Mesenchymal stem cell (in vitro differentiated cells and primary cell): ENCODE results near the gene ZNHIT1.
"Not testable (repeated sequence)": the region's sequence is repeated elsewhere in the genome, so short reads cannot be mapped to it uniquely, and the experiment has no call there.

Source experiments
- DNase-seq: peaks from one replicate; pipeline ENCODE4 v3.0.0-alpha.2; 2013
- H2AFZ ChIP-seq: one replicate; pipeline ENCODE4 v1.6.1; 2013; ENCODE audit warnings: low read depth, mild to moderate bottlenecking, control low read depth, inconsistent platforms, low read length, moderate library complexity
- H2AK5ac ChIP-seq: 2 replicates; pipeline ENCODE4 v1.6.1; 2013; ENCODE audit warnings: low read length, moderate library complexity, mild to moderate bottlenecking, inconsistent platforms; ENCODE audit not compliant: severe bottlenecking
- H2BK120ac ChIP-seq: one replicate; pipeline ENCODE4 v1.6.1; 2013; ENCODE audit warnings: low read depth, mild to moderate bottlenecking, inconsistent platforms, low read length, moderate library complexity
- H2BK12ac ChIP-seq, 2 experiments: one replicate each; pipeline ENCODE4 v1.6.1; 2013; ENCODE audit warnings: inconsistent platforms in 2 of 2, low read length in 2 of 2, mild to moderate bottlenecking in 2 of 2, moderate library complexity in 2 of 2, control low read depth in 1 of 2
- H2BK15ac ChIP-seq: one replicate; pipeline ENCODE4 v1.6.1; 2013; ENCODE audit warnings: mild to moderate bottlenecking, low read depth, inconsistent platforms; ENCODE audit not compliant: poor library complexity, severe bottlenecking
- H2BK5ac ChIP-seq: 2 replicates; pipeline ENCODE4 v1.6.1; 2013; ENCODE audit warnings: low read depth, mild to moderate bottlenecking, low read length, control low read depth, inconsistent platforms; ENCODE audit not compliant: poor library complexity, severe bottlenecking
- H3K14ac ChIP-seq, 2 experiments: one replicate each; pipeline ENCODE4 v1.6.1; 2013; ENCODE audit warnings: inconsistent platforms in 2 of 2, low read length in 2 of 2, control low read depth in 1 of 2, mild to moderate bottlenecking in 1 of 2, moderate library complexity in 1 of 2
- H3K18ac ChIP-seq, 2 experiments: one replicate each; pipeline ENCODE4 v1.6.1; 2013; ENCODE audit warnings: inconsistent platforms in 2 of 2, low read length in 2 of 2, control low read depth in 1 of 2, low read depth in 1 of 2, mild to moderate bottlenecking in 1 of 2
- H3K23ac ChIP-seq, 2 experiments: one replicate each; pipeline ENCODE4 v1.6.1; 2013; ENCODE audit warnings: inconsistent platforms in 2 of 2, low read length in 2 of 2, mild to moderate bottlenecking in 2 of 2, moderate library complexity in 2 of 2, control low read depth in 1 of 2
- H3K27ac ChIP-seq: 2 replicates; pipeline ENCODE4 v1.5.1; 2013; ENCODE audit warnings: mild to moderate bottlenecking, moderate library complexity, low read length, control low read depth, inconsistent platforms; ENCODE audit not compliant: poor library complexity, severe bottlenecking
- H3K27me3 ChIP-seq, 2 experiments: 2 replicates each; pipeline versions ENCODE4 v1.6.1 to v1.7.0; 2013; ENCODE audit warnings: low read length in 2 of 2, mild to moderate bottlenecking in 2 of 2, moderate library complexity in 2 of 2, control low read depth in 1 of 2, inconsistent platforms in 1 of 2; ENCODE audit not compliant: control insufficient read depth in 1 of 2, insufficient read depth in 1 of 2
- H3K36me3 ChIP-seq, 2 experiments: 2 replicates each; pipeline versions ENCODE4 v1.6.1 to v1.7.0; 2013; ENCODE audit warnings: low read length in 2 of 2, control low read depth in 1 of 2, inconsistent platforms in 1 of 2, low read depth in 1 of 2, mild to moderate bottlenecking in 1 of 2; ENCODE audit not compliant: insufficient read depth in 2 of 2, control insufficient read depth in 1 of 2
- H3K4ac ChIP-seq, 2 experiments: one replicate each; pipeline ENCODE4 v1.6.1; 2013; ENCODE audit warnings: inconsistent platforms in 2 of 2, low read length in 2 of 2, mild to moderate bottlenecking in 2 of 2, moderate library complexity in 2 of 2, control low read depth in 1 of 2, low read depth in 1 of 2
- H3K4me1 ChIP-seq: 2 replicates; pipeline ENCODE4 v1.6.1; 2013; ENCODE audit warnings: low read depth, low read length, control low read depth; ENCODE audit not compliant: control insufficient read depth, insufficient read depth
- H3K4me2 ChIP-seq: 2 replicates; pipeline ENCODE4 v1.6.1; 2013; ENCODE audit warnings: low read length, mild to moderate bottlenecking, inconsistent platforms; ENCODE audit not compliant: poor library complexity, severe bottlenecking
- H3K4me3 ChIP-seq, 2 experiments: 2 replicates each; pipeline versions ENCODE4 v1.5.1 to v1.7.0; 2013; ENCODE audit warnings: low read length in 2 of 2, mild to moderate bottlenecking in 2 of 2, control low read depth in 1 of 2, low read depth in 1 of 2; ENCODE audit not compliant: insufficient read depth in 1 of 2
- H3K79me1 ChIP-seq: replicated peaks from 2 replicates; pipeline ENCODE4 v1.6.1; 2013; ENCODE audit warnings: mild to moderate bottlenecking, control low read depth, low read length, inconsistent platforms; ENCODE audit not compliant: poor library complexity, severe bottlenecking
- H3K9ac ChIP-seq: 2 replicates; pipeline ENCODE4 v1.7.0; 2013; ENCODE audit warnings: mild to moderate bottlenecking, low read length, moderate library complexity
- H3K9me3 ChIP-seq: 2 replicates; pipeline ENCODE4 v1.7.0; 2013; ENCODE audit warnings: mild to moderate bottlenecking, low read length; ENCODE audit not compliant: control insufficient read depth
- H4K8ac ChIP-seq: one replicate; pipeline ENCODE4 v1.6.1; 2013; ENCODE audit warnings: inconsistent platforms, mild to moderate bottlenecking, low read length, moderate library complexity
- H4K91ac ChIP-seq: one replicate; pipeline ENCODE4 v1.6.1; 2013; ENCODE audit warnings: mild to moderate bottlenecking, low read length, inconsistent platforms
- WGBS: methylation state at CpG from one replicate; pipeline ENCODE4 v1.1.7; 2013; ENCODE audit warnings: mixed read lengths; 5-methylcytosine and 5-hydroxymethylcytosine counted together

The ZNHIT1 gene

GRCh38 chr7:101255796-101256195 lies 37.8 kb downstream of the ZNHIT1 start:
- Histone ChIP-seq H4K8ac (no peak overlapping the region), H3K4me2 (no peak overlapping the region), H2BK120ac (no peak overlapping the region), H3K23ac (no peak overlapping the region), H3K27me3 (peaks cover 8 to 15% of the 10 kb centered on the region in 2 experiments), H2BK15ac (no peak overlapping the region), H2AK5ac (no peak overlapping the region), H3K27ac (no peak overlapping the region), H4K91ac (no peak overlapping the region), H2BK5ac (no peak overlapping the region), H3K4ac (no peak overlapping the region), H3K4me1 (peaks cover 8% of the 10 kb centered on the region), H3K79me1 (no peaks in the 10 kb centered on the region), H2BK12ac (no peak overlapping the region), H3K4me3 (no peak overlapping the region), H3K9me3 (no peaks in the 10 kb centered on the region), H3K18ac (no peak overlapping the region), H3K14ac (no peak overlapping the region), H2AFZ (no peak overlapping the region), H3K9ac (no peak overlapping the region), H3K36me3 (no peaks in the 10 kb centered on the region)
- peak; percentile 14 for DNase-seq
- 90% methylated on average over 1 of the region's 4 CpGs for WGBS

GRCh38 chr7:101258243-101258731 lies 40.3 kb downstream of the ZNHIT1 start:
- H4K91ac ChIP-seq, result no peak overlapping the region
- no peak overlapping the region for H2AK5ac ChIP-seq
- no peak overlapping the region for H3K27ac ChIP-seq
- no peak overlapping the region for H4K8ac ChIP-seq
- no peak overlapping the region for H3K23ac ChIP-seq
- H2BK12ac ChIP-seq, result no peak overlapping the region
- H3K36me3 ChIP-seq, result no peaks in the 10 kb centered on the region
- no peaks in the 10 kb centered on the region for H3K9me3 ChIP-seq
- H2BK120ac ChIP-seq, result no peak overlapping the region
- H3K27me3 ChIP-seq, result peaks cover 12 to 28% of the 10 kb centered on the region in 2 experiments
- no peak overlapping the region for H3K9ac ChIP-seq
- no peak overlapping the region for H3K4ac ChIP-seq
- H3K4me3 ChIP-seq, result no peak overlapping the region
- H2BK5ac ChIP-seq, result no peak overlapping the region
- no peaks in the 10 kb centered on the region for H3K79me1 ChIP-seq
- no peak overlapping the region for H3K18ac ChIP-seq
- no peak overlapping the region for H3K14ac ChIP-seq
- H3K4me1 ChIP-seq, result no peaks in the 10 kb centered on the region
- WGBS, result 75% methylated on average over 7 of the region's 7 CpGs
- no peak overlapping the region for H2BK15ac ChIP-seq
- DNase-seq, result no peak
- H2AFZ ChIP-seq, result no peak overlapping the region
- no peak overlapping the region for H3K4me2 ChIP-seq

GRCh38 chr7:101264102-101264706 lies 46.2 kb downstream of the ZNHIT1 start:
- not testable (repeated sequence) for H3K27ac ChIP-seq, H3K4me3 ChIP-seq, H2BK5ac ChIP-seq, H3K14ac ChIP-seq, H3K79me1 ChIP-seq, H2AK5ac ChIP-seq, H3K4ac ChIP-seq, H4K91ac ChIP-seq, H4K8ac ChIP-seq, H3K4me1 ChIP-seq, H2BK120ac ChIP-seq, H3K9ac ChIP-seq, H2AFZ ChIP-seq, H2BK12ac ChIP-seq, H2BK15ac ChIP-seq, H3K18ac ChIP-seq, H3K9me3 ChIP-seq, H3K4me2 ChIP-seq, H3K36me3 ChIP-seq, H3K23ac ChIP-seq
- WGBS, result 72% methylated on average over 6 of the region's 6 CpGs
- DNase-seq, result peak; percentile 5
- peaks cover 8 to 23% of the 10 kb centered on the region in 2 experiments for H3K27me3 ChIP-seq

DNA sequence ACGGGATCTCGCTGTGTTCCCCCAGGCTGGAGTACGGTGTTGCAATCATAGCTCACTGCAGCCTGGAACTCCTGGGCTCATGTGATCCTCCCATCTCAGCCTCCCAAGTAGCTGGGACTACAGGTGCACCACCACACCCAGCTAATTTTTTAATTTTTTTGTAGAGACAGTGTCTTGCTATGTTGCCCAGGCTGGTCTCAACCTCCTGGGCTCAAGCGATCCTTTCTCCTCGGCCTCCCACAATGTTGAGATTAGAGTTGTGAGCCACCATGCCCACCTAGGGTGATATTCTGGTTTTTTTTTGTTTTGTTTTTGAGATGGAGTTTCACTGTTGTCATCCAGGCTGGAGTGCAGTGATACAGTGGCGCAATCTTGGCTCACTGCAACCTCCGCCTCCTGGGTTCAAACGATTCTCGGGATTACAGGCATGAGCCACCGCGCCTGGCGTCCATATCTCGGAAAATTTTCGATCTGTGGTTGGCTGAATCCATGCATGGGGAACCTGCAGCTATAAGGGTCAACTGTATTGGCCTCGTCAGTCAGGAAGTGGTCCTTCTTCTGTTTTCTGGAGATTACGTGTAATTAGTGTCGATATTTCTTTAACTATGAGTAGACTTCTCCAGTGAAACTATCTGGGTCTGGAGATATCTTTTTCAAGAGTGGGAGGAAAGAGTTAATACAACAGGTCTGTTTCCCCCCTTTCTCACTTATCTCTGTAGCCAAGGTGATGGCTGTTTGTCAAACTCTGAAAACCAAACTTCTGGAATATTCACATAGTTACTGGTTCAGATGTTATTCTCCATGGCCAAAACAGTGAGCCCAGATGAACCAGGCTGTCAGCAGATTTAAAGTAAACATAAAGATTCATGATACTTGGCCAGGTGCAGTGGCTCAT lies 47.9 kb downstream of the ZNHIT1 start:
- H2BK12ac ChIP-seq, result no peak overlapping the region
- H3K4me1 ChIP-seq, result peaks cover 2% of the 10 kb centered on the region
- H3K4ac ChIP-seq, result no peak overlapping the region
- peaks cover 7 to 19% of the 10 kb centered on the region in 2 experiments for H3K27me3 ChIP-seq
- no peaks in the 10 kb centered on the region for H3K79me1 ChIP-seq
- no peak overlapping the region for H3K4me3 ChIP-seq
- no peak overlapping the region for H3K27ac ChIP-seq
- no peak overlapping the region for H2BK5ac ChIP-seq
- no peaks in the 10 kb centered on the region for H3K36me3 ChIP-seq
- no peak overlapping the region for H4K91ac ChIP-seq
- no peak overlapping the region for H4K8ac ChIP-seq
- H3K9ac ChIP-seq, result no peak overlapping the region
- H3K18ac ChIP-seq, result no peak overlapping the region
- no peaks in the 10 kb centered on the region for H3K9me3 ChIP-seq
- no peak overlapping the region for H3K4me2 ChIP-seq
- no peak overlapping the region for H2BK15ac ChIP-seq
- no peak overlapping the region for H2AFZ ChIP-seq
- no peak for DNase-seq
- no peak overlapping the region for H2BK120ac ChIP-seq
- no peak overlapping the region for H3K23ac ChIP-seq
- no peak overlapping the region for H3K14ac ChIP-seq
- WGBS, result 86% methylated on average over 16 of the region's 17 CpGs
- no peak overlapping the region for H2AK5ac ChIP-seq
